KG1 (cell line): ENCODE data around the gene GALNT9.
"Not testable (repeated sequence)": the region's sequence is repeated elsewhere in the genome, so short reads cannot be mapped to it uniquely, and the experiment has no call there.

Experiments used
- DNase-seq: peaks from one replicate; lab custom pipeline; 2025; lab: John Stamatoyannopoulos, UW

Gene GALNT9

DNA sequence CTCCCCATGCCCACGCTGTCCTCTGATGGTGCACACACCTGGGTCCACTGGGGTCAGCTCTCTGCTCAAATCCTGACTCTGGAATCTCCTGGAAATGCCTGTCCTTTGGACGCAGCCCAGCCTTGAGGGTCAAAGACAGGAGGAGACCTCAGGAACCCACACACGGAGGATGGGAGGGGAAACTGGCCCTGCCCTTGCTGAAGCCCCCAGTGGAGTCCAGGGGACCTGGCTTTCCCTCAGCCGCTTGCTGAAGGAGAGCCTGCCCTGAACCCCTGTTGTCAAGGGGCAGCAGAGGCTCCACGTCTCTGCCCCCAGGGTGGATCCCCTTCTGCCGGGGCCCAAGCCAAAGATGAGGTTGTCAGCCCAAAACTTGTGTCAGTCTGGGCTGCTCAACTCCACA is 16.9 kb downstream of the GALNT9 start:
- DNase-seq: no peak

DNA sequence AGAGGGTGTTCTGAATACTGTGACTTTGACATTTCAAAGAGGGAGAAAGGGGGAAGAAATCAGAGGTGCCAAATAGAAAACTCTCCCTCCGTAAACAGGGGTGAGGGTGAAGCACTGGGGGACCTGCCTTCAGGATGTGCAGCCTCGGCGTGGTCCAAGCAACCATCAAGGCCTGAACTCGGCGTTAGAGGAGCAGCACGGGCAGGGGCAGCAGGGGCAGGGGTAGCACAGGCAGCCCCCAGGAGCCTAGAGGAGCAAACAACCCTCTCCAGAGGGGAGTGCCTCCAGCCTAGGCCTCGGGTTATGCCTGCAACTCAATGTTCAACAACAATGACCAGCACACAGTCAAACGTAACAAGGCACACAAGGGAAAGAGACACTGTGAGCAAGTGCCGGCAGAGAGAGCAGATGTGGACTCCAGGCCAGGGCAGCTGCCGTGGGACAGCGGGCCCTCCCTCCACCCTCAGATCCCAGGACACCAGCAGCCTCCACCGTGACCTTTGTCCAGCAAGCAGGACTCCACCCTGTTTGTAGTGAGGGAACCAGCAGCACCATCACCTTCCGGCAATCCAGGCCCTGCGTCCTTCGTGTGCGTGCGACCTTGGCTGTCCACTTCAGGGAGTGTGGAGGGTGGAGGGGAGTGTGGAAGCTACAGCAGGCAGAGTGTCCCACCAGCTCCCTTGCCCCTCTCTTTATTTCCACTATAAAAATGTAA is 18.0 kb downstream of the GALNT9 start:
- no peak for DNase-seq

DNA sequence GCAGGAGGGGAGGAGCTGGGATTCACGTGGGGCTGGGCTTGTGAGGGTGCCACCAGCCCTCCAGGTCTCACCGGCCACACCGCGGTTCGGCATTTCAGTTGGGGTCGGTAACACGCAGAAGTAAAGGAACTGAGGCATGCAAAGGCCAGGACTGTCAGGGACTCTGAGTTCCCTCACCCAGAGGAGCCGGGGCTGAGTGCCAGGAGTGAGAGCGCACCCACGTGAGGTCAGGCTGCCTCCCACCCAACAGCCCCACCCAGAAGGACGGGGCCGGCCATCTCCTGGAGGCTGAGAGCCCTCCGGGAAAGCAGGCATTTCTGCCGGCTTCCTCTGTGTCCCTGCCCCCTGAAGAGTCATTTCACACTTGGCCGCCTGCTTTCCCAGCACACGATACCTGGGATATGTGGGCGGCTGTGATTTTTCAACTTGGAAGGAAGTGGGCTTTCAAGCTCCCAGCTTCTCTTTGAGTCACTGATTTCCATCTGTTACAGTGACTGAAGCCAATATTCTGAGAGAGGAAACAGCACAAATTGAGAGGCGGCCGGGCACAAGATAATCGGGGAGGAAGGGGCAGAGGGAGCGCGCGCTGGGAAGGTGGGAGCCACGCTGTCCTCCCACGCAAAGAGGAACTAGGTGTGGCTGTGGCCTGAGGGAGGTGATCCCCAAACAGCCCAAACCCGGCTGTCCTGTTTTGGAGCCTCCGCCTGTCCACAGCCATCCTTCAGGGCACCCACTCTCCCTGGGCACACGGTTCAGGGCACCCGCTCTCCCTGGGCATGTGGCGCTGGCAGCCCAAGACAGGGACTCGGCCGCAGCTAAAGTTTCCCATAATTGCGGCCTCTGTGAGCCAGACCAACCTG is 19.0 kb downstream of the GALNT9 start:
- no peak for DNase-seq

DNA sequence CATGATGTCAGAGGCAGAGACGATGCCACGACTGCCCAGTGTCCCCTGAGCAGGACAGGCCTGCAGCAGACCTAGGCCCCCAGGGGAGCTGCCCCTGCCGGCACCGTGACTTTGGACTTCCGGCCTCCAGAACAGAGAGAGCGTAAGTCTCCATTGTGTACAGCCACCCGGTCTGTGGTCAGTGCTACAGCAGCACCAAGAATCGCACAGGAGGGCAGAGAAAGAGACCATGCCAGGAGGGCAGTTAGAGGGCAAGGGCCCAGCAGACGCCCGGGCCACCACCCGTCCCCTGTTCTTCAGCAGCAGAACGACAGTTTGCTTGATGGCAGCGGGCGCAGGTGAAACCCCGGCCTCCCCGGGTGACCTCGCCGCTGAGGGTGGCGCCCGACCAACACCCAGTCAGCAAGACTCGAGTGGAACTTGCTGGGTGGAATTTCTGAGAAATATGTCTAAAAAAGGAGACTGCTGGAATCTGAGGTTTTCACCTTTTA is 19.7 kb downstream of the GALNT9 start:
- DNase-seq: no peak

- no peak for DNase-seq
These were observed 20.4 kb downstream of the GALNT9 start for GRCh38 chr12:132308853-132309595.

- DNase-seq: no peak
These were observed 21.2 kb downstream of the GALNT9 start for GRCh38 chr12:132307976-132308852.

DNA sequence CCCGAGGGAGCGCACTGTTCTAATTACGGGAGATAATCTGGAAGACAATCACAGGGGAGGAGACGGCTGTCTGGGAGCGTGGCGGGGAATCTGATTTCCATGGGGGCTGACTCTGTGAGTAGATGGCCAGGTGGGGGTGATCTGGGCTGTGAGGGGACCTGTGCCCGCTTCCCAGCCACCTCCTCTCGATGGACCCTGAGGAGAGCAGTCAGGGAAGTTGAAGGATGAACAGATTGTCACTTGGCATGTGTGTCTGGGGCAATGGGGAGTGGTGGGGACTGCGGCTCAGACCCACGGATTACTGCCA is 22.6 kb downstream of the GALNT9 start:
- no peak for DNase-seq

- DNase-seq: no peak
These were observed 23.2 kb downstream of the GALNT9 start for GRCh38 chr12:132305991-132306884.

DNA sequence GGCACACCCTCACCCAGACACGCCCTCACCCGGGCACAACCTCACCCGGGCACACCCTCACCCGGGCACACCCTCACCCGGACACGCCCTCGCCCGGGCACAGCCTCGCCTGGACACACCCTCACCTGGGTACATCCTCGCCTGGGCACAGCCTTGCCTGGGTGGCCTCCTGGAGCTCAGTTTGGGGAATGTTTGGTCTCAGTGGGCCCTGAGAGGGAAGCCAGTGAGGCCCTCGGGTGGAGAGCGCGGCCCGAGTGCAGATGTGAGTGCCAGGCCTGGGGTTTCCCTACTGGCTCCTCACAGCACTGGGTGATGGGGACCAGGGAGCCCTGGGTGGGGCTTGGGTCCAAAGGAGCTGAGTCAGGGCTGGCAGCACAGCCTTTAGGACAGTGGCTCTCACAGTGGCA is 23.8 kb downstream of the GALNT9 start:
- no peak for DNase-seq

DNA sequence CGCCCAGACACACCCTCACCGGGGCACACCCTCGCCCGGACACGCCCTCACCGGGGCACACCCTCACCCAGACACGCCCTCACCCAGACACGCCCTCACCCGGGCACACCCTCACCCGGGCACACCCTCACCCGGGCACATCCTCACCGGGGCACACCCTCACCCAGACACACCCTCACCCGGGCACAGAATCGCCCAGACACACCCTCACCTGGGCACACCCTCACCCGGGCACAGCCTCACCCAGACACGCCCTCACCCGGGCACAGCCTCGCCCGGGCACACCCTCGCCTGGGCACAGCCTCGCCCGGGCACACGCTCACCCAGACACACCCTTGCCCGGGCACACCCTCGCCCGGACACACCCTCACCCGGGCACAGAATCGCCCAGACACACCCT is 24.5 kb downstream of the GALNT9 start:
- not testable (repeated sequence) for DNase-seq

DNA sequence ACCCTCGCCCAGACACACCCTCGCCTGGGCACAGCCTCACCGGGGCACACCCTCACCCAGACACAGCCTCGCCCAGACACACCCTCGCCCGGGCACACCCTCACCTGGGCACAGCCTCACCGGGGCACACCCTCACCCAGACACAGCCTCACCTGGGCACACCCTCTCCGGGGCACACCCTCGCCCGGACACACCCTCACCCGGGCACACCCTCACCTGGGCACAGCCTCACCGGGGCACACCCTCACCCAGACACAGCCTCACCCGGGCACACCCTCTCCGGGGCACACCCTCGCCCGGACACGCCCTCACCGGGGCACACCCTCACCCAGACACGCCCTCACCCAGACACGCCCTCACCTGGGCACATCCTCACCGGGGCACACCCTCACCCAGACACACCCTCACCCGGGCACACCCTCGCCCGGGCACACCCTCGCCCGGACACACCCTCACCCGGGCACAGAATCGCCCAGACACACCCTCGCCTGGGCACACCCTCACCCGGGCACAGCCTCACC is 25.5 kb downstream of the GALNT9 start:
- not testable (repeated sequence) for DNase-seq

- DNase-seq: no peak
These were observed 26.7 kb downstream of the GALNT9 start for GRCh38 chr12:132302466-132303358.

DNA sequence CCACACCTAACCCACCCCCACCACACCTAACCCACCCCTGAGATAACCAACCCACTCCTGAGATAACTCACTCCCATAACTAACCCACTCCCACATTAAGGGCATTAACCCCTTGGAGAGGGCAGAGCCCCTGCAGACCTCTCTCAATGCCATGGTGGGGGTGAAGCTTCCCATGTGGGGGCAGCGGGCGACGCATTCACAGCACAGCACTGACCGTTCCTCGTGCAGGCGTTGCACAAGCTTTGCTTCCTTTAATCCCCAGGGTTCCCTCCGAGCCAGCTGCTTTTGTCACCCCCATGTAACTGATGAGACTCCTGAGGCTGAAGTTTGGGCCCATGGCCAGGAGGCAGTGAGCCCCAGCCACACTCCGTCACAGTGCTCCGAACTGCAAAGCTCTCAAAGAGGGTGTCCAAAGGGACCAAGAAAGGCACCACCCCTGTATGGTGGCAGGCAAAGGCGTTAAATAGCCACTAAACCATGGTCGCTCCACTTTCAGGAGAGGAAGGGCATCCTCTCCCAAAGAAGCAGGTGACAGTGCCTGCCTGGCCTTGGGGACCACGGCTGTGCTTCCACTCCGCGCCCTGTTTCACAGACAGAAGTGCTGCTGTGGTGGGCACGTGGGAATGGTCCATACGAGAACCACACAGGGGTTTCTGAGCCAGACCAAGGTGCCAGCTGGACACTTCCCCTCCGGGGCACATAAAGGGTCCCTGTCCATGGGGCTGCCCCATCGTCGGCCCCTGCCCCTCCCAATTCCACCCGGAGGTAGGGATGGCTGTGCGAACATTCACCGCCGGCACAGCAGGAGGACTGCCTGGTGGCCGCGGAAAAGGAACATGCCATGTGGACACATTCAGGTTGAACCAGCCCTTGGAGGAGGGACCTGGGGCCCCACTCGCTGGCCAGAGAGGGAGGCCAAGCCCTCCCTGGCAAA is 28.3 kb downstream of the GALNT9 start:
- no peak for DNase-seq

DNA sequence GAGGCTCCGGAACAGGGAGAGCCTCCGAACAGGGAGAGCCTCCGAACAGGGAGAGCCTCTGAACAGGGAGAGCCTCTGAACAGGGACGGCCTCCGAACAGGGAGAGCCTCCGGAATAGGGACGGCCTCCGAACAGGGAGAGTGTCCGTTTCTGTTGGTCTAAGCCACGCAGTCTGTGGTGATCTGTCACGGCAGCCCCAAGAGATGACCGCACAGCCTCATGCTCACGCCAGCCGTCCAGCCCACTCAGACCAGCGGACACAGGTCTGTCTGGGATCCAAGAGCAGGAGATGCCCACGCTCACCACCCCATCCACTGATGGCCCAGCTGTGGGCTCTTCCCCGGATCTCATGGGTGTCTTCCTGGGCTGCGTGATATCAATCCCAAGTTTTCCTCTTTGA is 33.3 kb downstream of the GALNT9 start:
- no peak for DNase-seq

DNA sequence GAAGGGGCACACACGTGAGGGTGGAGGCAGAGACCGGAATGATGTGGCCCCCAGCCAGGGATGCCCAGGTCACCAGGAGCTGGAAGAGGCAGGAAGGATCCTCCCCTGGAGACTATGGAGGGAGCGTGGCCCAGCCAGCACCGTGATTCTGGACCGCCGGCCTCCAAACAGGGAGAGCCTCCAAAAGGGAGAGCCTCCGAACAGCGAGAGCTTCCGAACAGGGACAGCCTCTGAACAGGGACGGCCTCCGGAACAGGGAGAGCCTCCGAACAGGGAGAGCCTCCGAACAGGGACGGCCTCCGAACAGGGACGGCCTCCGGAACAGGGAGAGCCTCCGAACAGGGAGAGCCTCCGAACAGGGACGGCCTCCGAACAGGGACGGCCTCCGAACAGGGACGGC is 33.8 kb downstream of the GALNT9 start:
- not testable (repeated sequence) for DNase-seq

DNA sequence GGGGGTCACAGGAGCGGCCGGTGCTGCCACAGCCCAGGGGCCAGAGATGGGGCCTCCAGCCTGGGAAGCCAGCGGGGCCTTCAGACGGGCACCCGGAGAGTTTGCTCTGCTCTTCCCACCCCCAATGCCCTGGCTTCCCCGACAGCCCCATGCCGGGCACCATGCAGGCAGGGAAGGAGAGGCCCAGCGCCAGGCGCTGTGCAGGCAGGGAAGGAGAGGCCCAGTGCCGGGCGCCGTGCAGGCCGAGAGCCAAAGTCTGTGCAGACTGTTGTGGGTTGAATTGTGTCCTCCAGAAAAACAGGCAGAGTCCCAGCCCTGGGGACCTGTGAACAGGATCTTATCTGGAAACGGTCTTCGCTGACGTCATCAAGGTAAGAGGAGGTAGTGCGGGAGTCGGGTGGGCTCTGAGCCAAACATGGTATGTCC is 34.3 kb downstream of the GALNT9 start:
- no peak for DNase-seq

DNA sequence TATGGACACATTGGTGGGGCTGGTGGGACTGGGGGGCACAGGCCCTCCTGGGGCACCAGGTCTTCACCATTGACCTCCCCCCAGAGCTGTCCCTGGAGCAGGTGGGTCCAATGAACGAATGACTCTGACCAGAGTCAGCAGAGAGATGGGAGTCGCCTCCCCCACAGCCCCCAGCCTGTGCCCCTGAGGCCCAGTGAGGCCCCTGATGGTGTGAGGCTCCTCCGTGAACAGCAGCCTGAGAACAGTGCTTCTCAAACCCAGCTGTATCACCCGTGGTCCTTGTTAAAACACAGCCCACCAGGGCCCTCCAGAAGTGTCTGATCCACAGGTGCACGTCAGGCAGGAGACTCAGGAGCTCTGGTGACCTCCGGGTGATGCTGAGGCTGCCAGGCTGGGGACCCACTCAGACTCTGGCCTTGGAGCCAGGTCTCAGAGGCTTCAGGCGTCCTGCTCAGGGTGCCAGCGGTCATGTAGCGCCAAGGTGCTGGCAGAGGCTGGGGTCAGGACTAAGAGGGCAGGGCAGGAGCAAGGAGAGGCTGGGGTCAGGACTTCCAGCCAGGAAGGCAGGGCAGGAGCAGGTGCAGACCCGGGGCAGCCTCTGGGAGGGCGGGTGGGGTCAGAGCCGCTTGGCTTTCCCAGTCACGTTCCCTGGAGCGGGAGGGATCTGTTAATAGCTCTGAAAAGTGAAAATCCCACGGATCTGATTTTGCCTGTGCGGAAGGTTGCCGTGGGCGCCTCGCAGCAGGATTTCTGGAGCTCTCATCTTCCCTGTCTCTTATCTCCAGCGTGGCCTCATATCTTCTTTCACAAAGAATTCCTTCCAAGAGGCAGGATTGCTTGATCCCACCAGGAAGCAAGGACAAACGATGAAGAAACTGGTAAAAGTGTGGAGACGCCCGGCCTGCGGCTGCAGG is 35.0 kb downstream of the GALNT9 start:
- DNase-seq: no peak
